ENCODE measurements around the gene EDARADD. TPM values are rescaled to one million over a fixed set of nuclear protein-coding genes. Genes with fewer than 3 reads are reported as not detected.

The EDARADD gene
- total RNA-seq, 4 donors from 2014 or later: 8.4 to 11.8 (median 8.8) TPM

GRCh38 chr1:236509203-236509602 is 115.1 kb downstream of the EDARADD start:
- intact Hi-C loops (cut with DNase I): no loop called here
- whole genome bisulfite sequencing, 2 donors: 97 to 100% methylated on average over 1 of the region's 1 CpG
- TF ChIP-seq POLR2A (IDR thresholded peaks at IDR 0.05) (no peak), CTCF (IDR thresholded peaks at IDR 0.05) (no peak)

GRCh38 chr1:236509647-236510401 is 115.7 kb downstream of the EDARADD start:
- no peaks in the 10 kb centered on the region for H3K4me1 ChIP-seq
- no peaks in the 10 kb centered on the region for H3K9me3 ChIP-seq
- H3K36me3 ChIP-seq: no peaks in the 10 kb centered on the region
- no peak for DNase-seq
- intact Hi-C loops (cut with DNase I): no loop called here
- H3K27ac ChIP-seq: no peak overlapping the region
- no peaks in the 10 kb centered on the region for H3K27me3 ChIP-seq
- TF ChIP-seq CTCF (IDR thresholded peaks at IDR 0.05) (no peak), POLR2A (IDR thresholded peaks at IDR 0.05) (no peak)
- no peak overlapping the region for H3K4me3 ChIP-seq (replicated peaks in 1 of 3)
- 95% methylated on average over 8 of the region's 8 CpGs for WGBS, 2 donors

More at GRCh38 chr1:236509203-236509602, 115.1 kb downstream of the EDARADD start:
- Histone ChIP-seq H3K36me3 (no peaks in the 10 kb centered on the region), H3K27ac (no peak overlapping the region), H3K4me3 (replicated peaks in 1 of 3) (no peak overlapping the region), H3K9me3 (no peaks in the 10 kb centered on the region), H3K4me1 (no peaks in the 10 kb centered on the region), H3K27me3 (no peaks in the 10 kb centered on the region)
- DNase-seq: no peak

- Histone ChIP-seq H3K27me3 (no peaks in the 10 kb centered on the region), H3K4me3 (replicated peaks in 1 of 3) (no peak overlapping the region), H3K27ac (no peak overlapping the region), H3K9me3 (no peaks in the 10 kb centered on the region), H3K36me3 (no peaks in the 10 kb centered on the region), H3K4me1 (no peaks in the 10 kb centered on the region)
- intact Hi-C loops (cut with DNase I): no loop called here
- DNase-seq: no peak
- WGBS, 2 donors: 88 to 94% methylated on average over 11 of the region's 11 CpGs
- TF ChIP-seq POLR2A (IDR thresholded peaks at IDR 0.05) (no peak), CTCF (IDR thresholded peaks at IDR 0.05) (no peak)
Observed at GRCh38 chr1:236511735-236512418, 117.8 kb downstream of the EDARADD start.

- H3K4me1 ChIP-seq: no peaks in the 10 kb centered on the region
- 75 to 81% methylated on average over 4 of the region's 4 CpGs for WGBS, 2 donors
- no peaks in the 10 kb centered on the region for H3K9me3 ChIP-seq
- H3K36me3 ChIP-seq: no peaks in the 10 kb centered on the region
- no peak overlapping the region for H3K4me3 ChIP-seq (replicated peaks in 1 of 3)
- no peak for DNase-seq
- intact Hi-C loops (cut with DNase I): no loop called here
- H3K27me3 ChIP-seq: no peaks in the 10 kb centered on the region
- H3K27ac ChIP-seq: no peak overlapping the region
- TF ChIP-seq POLR2A (IDR thresholded peaks at IDR 0.05): no peak
- TF ChIP-seq CTCF (IDR thresholded peaks at IDR 0.05): no peak
Observed at GRCh38 chr1:236514703-236515442, 120.8 kb downstream of the EDARADD start.

Data from thyroid gland (tissue), 4 donors.